ENCODE data around the gene AHNAK2.

AHNAK2 gene

DNA sequence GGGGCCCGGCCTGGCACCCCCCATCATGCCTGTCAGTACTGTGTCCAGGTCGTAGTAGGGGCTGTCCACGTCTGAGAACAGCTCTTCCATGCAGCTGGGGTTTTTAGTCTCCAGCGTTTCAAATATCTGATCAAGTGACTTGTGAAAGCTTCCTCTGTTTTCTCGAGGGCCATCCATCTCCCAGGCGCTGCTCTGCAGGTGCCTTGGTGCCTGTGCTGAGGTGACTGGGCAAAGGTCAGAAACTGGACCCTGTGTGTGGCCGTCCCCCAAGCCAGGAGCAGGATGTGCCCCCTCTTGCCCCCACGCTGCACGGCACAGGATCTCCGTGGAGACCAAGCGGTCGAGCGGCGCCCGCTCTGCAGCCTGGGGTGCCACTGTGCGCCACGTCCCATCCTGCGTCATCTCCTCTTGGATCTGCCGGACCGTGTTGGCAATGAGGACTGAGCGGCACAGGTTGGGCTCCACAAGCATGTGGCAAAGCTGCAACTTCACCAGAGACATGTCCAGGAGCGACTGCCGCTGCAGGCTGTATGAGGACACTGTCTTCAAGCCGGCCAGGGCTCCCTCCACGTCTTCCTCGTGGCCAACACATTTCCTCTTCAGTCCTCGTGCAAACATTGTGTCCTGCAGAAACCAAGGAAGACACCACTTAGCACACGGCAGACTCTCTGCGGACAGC, 33.3 kb upstream of the AHNAK2 start:
- no peak for DNase-seq

GRCh38 chr14:105010891-105011291, 32.7 kb upstream of the AHNAK2 start:
- DNase-seq = no peak

GRCh38 chr14:105010106-105010505, 31.9 kb upstream of the AHNAK2 start:
- DNase-seq = no peak

DNA sequence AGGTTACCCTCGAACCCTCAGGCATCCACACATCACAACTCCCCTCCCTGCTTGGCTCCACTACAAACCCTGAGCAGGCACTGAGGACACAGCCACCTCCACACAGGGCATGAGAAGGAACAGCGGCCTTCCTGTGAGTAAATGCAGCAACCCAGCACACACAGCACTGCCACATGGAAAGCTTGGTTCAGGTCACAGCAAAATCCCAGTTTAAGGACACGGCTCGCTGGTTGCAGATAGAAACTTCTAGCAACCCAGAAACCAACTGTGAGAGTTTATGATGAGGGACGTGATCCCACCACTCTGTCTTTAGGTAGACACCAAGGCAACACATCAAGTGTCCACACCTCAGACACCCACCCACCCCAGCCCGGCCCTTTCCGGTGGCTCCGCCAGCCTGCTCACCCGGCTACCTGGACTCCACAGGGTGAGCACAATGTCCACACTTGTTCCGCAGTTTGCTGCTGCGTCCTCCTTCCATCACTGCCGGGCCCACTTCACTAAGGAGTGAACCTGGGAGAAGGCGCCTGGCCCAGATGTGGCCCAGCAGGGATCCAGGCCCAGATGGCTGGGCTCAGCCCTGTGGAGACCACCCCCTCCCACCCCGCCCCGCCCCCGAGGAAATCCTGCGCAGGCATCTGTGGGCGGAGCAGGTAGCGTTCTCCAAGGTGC, 29.6 kb upstream of the AHNAK2 start:
- DNase-seq = no peak

DNA sequence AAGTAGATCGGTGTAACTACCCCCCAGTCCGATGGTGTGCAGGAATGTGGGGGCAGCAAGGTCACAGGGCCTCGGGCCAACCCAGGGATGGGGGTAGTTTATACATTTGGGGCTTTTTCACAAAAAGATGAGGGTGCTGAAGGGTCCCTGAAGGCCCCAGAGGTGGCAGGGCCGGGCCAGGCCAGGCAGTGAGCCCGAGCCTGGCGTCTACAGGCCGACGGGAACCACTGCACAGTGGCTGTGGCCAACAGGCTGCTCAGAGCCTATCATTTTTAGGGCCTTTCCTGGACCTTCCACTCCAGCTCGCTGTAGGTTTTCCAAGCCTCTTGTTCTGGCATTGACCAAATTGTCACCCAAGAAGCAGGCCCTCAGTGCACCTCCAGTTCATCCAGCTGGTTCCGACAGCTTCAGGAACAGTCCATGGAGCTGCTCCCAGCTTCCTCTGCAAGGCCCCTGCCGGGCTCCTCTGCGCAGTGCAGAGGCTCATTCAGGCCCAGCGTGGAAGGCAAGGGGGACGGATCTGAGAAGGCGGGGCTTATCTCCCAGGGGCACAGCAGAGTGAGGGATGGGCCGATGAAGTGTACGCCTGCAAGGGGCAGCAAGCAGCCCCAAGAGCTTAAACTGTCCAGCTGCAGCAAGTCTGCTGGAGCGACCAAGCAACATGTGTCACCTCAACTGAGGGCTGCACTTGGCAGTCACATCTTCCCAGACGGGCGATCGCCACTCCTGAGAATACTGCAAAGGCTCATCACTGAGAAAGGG, 28.8 kb upstream of the AHNAK2 start:
- no peak for DNase-seq

DNA sequence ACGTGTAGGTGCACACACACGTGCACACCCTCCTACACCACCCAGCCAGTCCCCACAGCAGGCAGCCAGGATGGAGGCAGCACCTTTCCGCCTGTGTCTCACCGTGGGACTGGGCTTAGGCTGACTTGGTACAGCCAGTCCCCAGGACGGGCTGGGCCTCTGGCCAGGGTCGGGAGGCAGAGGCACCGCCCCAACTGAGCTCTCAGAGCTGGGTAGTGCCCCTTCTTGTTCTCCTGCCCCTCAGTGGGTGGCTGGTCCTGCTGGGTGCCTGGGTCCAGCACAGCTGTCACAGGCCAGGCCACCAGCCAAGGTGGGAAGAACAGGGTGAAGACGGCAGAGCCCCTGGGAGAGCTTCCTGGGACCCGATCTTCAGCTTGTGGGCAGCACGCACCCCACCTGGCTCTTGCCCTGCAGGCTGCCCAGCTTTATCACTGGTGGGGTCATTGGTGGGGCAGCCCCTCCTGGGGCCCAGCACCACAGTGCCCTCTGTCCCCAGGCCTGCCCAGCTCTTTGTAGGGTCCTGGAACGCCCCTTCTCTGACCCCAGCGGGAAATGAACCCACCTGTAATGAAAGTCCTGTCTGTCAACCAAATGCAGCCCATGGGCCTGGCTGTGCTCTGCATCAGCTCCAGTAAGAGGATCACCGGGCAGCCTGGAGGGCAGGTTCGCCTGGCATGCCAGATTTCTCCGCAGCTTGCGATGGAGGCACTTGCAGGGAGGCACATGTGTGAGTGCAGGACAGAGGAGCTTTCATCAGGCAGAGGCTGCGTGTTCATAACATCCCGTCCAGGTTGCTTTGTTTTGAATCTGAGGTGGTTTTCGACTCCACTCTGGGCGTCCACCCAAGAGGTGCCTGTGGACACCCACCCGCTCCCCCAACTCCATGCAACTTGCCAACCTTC, 28.0 kb upstream of the AHNAK2 start:
- no peak for DNase-seq

- no peak for DNase-seq
Observed at GRCh38 chr14:105005329-105005928, 27.3 kb upstream of the AHNAK2 start.

- peak; percentile 95 for DNase-seq
Observed at GRCh38 chr14:104999361-104999760, 21.2 kb upstream of the AHNAK2 start.

DNA sequence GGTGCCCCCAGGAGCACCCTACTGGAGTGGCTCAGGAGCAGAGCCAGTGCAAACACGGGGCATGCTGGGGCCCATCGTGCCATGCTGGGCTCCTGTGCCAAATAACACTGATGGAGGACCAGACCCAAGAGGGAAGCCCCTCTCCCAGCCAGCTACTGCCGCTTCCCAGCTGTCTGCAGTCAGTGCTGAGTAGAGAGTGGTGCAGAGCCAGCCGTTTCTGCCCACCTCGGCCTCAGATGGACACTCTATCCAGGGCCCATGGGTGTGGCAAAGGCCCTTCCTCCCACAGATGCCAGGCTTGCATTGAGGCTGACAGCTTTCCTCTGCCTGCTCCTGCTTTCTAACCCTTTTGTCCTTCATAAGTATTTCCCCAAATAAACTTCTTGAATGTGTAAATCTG, 20.6 kb upstream of the AHNAK2 start:
- peak; percentile 88 for DNase-seq

DNA sequence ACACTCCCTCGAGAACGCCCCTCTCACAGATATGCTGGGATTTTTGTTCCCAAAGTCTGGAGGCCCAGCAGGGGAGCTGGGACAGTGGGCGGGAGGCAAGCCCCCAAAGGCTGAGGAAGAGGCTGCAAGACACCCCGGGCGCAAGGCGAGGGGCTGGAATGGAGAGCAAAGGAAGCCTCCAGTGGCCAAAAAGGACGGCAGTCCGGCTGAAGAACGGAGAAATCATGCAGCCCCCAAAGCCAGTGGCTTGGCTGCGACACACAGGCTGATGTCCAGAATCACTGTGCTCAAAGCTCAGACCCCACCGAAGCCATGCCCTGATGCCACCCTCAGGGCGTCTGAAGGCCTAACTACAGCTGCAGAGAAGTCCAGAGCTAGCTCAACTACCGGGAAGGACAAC, 18.3 kb upstream of the AHNAK2 start:
- no peak for DNase-seq

DNA sequence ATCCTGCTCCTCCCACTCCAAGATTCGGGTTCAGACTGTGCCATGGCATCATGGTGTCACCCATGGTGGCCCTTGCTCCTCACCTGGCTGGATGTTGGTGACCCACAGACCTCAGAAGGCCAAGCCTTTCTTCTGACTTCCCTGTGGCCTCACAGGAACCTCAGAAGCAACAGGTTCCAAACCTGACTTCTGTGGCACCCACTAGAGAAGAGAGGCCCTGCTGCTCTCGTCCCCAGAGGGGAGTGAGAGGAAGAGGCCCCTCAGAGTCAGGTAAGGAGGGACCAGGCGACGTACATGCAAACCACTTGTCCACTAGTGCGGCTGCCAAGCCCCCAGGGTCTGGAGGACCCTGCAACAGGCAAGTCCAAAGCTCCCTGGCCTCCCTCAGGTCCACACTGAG, 17.9 kb upstream of the AHNAK2 start:
- no peak for DNase-seq

DNA sequence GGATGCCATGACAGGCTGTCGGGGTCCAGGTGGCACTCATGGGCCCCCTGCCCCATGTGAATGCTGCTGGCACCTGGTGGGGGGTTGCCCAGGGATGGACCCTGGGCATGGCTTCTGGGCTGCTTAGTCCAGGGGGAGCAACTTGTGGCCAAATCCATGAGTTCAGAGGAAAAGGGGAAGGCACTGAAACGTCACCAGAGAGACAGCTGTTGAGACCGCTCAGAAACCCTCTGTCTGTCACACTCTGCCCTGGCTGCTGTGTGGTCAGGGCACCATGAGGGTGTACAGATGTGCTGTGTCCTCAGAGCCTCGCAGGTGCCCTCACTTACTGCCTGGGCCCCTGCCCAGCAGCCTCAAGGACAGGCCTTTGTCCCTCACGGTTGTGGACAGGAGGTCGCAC, 16.8 kb upstream of the AHNAK2 start:
- no peak for DNase-seq

DNA sequence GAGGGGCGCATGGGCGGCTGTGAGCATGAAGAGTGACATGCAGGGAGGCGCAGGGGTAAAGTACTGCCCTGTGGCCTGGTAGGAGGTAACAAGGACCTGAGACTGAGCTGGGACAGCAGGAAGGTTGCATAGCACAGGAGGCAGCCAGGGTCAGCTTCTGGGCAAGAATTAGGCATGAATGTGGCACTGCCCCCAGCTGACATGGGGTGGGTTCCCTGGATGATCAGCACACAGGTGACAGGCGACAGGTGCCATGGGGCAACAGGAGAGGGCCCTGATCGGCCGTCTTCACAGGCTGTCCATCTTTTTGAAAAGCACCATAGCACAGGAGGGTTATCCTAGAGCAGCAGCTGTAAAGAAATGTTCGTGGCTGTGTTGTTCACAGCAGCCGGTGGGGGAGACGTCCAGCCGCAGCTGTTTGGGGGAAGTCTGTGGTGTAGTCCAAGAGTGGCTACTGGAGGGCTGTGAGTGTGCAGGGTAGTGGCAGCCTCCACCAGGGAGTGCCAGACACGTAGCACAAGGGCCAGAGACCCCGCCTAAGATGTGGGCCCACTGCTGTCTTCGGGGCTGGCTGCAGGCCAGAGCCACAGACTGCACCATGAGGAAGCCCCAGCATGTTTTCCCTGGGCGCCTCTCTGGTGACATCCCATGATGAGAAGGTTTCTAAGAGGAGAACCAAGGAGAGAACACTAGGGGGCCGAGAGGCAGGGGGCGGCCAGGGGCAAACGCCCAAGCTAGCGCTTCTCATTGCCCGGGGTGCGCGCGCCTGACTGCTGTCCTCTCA, 15.8 kb upstream of the AHNAK2 start:
- DNase-seq = peak; percentile 60

- DNase-seq = peak; percentile 75
Observed at GRCh38 chr14:104993306-104993705, 15.1 kb upstream of the AHNAK2 start.

GRCh38 chr14:104992501-104992900, 14.3 kb upstream of the AHNAK2 start:
- no peak for DNase-seq

DNA sequence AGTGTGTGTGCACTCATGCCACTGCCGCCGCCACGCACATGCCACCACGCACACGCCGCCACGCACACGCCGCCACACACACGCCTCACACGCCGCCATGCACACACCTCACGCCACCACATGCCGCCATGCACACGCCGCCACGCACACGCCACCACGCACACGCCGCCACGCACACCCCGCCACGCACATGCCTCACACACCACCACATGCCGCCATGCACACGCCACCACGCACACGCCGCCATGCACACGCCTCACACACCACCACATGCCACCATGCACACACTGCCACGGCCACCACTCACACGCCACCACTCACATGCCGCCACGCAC, 13.7 kb upstream of the AHNAK2 start:
- DNase-seq = no peak

- no peak for DNase-seq
Observed at GRCh38 chr14:104989951-104990303, 11.8 kb upstream of the AHNAK2 start.

DNA sequence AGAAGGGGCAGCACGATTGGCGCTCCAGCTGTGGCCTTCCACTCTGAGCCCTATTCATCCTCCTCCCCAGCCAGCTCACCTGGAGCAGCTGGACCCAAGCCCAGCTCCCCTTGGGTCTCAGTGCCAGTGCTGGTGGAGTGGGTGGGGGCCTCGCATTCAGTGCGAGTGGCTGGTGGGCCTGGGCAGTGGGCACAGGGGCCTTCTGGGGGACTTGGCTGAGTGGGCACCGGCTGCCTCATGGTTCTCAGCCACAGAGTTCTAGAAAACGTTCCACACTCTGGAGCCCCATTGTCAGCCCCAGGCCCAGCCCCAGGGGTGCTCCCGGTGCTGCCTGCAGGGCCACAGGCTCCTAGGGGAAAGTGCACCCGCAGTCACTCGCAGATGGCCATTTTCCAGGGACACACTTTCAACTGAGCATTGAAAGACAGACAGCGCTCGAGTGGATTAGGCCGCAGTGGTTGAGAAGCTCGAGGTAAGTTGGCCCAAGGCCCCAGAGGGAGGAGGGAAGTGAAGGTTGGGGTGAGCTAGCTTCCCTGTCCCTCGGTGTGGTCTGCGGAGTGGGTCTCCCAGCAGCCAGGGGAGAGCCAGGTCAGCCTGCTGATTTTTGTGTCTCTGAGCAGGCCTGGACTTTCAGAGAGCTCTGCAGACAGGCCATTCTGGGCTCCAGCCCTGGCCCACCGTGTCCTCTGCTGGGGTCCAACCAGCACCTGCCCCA, 11.2 kb upstream of the AHNAK2 start:
- DNase-seq = no peak

DNA sequence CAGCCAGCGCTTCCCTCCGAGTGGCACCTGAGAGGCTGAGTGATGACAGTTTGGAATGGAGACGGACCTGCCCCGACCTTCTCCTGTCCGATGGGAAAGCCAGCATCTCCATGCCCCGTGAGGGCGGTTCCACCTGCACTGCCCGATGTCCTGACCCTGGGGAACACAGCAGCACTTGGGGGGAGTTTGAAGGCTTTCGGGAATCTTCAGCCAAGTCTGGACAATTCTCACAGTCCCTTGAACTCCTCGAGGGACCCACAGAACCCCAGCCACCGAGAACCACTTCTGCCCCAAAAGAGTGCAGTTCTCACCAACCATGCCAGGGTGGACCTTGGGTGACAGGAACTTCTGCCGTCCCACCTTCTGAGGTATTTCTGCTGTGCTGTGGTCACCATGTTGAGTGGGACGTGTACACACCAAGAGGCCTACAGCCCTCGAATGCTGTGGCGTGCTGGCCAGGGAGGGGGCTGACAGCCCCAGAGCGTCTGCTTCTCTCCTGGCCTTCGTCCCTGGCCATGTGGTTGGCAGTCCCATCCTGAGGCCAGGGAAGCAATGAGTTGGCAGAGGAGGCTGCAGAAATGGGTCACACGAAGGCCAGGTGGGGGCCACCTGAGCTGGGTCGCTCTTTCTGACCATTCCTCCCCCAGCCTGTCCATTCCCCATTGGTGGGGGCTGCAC, 8.5 kb upstream of the AHNAK2 start:
- DNase-seq = no peak

DNA sequence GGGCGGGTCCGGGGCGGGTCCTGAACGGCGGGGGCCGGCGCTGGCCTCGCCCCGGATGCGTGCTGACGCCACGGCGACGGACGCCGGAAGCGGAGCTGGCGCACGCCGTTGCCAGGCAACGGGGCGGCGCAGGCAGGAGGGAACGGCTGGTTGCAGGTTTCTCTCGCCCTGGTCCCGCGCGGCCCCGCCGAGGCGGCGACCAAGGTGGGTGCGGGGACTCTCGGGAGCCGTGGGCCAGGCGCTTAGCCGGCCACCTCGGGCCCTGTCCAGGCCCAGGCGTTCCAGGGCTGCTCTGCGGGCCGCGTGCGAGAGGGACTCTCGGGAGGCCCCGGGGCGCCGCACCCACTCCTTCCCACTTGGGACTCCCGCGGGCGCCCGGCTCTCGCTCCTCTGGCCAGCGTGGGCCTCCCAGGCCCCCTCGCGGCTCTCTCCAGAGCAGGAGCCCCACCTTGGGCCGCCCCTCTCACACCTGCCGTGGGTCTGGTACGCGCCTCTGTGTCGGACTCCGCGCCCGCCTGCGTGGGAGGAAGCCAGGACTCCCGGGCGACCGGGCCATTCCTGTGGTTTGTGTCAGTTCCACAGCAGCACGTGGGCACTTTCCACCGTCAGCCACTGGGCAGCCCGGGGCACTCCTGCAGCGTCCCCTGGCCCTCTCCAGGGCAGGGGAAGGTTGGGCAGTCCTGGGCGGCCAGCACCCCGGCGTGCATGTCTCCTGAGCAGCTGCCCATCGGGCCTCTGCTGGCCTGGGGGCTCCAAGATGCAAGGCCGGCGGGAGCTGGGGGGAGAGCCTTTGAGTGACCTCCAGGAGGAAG, 7.7 kb upstream of the AHNAK2 start, which contains the start of gene CLBA1:
CLBA1 (plus strand) TSS at position 114 of the 812 bp plus-strand sequence; CDS start at position 758, 644 bp downstream.
- peak; percentile 84 for DNase-seq
